ENCODE data around the gene TMEM214. TPM values are rescaled to one million over a fixed set of nuclear protein-coding genes. Genes with fewer than 3 reads are reported as not detected.

TMEM214 gene
- total RNA-seq, 1 experiment from 2014 or later: 77.8 TPM

DNA sequence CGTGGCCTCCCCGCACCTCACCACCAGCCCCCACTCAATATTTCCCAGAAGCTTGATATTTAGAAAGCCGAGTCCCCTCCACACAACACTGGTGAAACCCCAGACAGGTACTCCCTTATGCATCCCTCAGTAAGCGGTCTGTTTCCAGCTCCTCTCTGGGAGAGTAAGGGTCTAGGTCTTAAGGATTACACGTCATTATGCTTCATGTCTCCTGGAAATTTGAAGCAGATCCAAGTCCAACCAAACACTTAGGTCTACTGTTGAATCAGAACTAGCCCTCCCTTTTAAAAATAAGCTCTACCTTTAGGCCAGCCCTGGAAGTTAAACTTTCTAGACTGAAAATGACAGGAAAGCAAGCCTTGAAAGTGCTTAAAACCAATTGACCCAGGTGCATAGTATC lies 40.2 kb downstream of the TMEM214 start:
- no peak for DNase-seq (ENCODE audit: low read depth, low spot score)
- no peak overlapping the region for H3K4me3 ChIP-seq (ENCODE audit: low read depth in 2 of 2, low read length in 2 of 2)
- TF ChIP-seq TCF7L2 (IDR thresholded peaks at IDR 0.05; ENCODE audit: low read depth, low read length): no peak
- TF ChIP-seq, protein P1, sequence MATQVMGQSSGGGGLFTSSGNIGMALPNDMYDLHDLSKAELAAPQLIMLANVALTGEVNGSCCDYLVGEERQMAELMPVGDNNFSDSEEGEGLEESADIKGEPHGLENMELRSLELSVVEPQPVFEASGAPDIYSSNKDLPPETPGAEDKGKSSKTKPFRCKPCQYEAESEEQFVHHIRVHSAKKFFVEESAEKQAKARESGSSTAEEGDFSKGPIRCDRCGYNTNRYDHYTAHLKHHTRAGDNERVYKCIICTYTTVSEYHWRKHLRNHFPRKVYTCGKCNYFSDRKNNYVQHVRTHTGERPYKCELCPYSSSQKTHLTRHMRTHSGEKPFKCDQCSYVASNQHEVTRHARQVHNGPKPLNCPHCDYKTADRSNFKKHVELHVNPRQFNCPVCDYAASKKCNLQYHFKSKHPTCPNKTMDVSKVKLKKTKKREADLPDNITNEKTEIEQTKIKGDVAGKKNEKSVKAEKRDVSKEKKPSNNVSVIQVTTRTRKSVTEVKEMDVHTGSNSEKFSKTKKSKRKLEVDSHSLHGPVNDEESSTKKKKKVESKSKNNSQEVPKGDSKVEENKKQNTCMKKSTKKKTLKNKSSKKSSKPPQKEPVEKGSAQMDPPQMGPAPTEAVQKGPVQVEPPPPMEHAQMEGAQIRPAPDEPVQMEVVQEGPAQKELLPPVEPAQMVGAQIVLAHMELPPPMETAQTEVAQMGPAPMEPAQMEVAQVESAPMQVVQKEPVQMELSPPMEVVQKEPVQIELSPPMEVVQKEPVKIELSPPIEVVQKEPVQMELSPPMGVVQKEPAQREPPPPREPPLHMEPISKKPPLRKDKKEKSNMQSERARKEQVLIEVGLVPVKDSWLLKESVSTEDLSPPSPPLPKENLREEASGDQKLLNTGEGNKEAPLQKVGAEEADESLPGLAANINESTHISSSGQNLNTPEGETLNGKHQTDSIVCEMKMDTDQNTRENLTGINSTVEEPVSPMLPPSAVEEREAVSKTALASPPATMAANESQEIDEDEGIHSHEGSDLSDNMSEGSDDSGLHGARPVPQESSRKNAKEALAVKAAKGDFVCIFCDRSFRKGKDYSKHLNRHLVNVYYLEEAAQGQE (IDR thresholded peaks at IDR 0.05; ENCODE audit: insufficient read depth in 1 of 2, low read depth in 2 of 2, low read length in 1 of 2): no peak
- TF ChIP-seq, protein P2, sequence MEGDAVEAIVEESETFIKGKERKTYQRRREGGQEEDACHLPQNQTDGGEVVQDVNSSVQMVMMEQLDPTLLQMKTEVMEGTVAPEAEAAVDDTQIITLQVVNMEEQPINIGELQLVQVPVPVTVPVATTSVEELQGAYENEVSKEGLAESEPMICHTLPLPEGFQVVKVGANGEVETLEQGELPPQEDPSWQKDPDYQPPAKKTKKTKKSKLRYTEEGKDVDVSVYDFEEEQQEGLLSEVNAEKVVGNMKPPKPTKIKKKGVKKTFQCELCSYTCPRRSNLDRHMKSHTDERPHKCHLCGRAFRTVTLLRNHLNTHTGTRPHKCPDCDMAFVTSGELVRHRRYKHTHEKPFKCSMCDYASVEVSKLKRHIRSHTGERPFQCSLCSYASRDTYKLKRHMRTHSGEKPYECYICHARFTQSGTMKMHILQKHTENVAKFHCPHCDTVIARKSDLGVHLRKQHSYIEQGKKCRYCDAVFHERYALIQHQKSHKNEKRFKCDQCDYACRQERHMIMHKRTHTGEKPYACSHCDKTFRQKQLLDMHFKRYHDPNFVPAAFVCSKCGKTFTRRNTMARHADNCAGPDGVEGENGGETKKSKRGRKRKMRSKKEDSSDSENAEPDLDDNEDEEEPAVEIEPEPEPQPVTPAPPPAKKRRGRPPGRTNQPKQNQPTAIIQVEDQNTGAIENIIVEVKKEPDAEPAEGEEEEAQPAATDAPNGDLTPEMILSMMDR (IDR thresholded peaks at IDR 0.05): no peak
- peaks cover 15% of the 10 kb centered on the region for H3K4me1 ChIP-seq (ENCODE audit: control insufficient read depth, insufficient read depth, low read length)
- H3K27me3 ChIP-seq (ENCODE audit: control insufficient read depth, insufficient read depth, low read length): no peaks in the 10 kb centered on the region
- POLR2A ChIA-PET: interaction anchor here (0.7 kb wide), 1 partner anchor 107 kb away, joined by 3 read pairs; no protein-coding TSS in a partner anchor
- BruUV-seq (replicated peaks): no TSS peak
- CTCF ChIA-PET: no interaction called here
- no peaks in the 10 kb centered on the region for H3K9me3 ChIP-seq (ENCODE audit: control insufficient read depth, insufficient read depth, low read depth, low read length)
- no peak for ATAC-seq
- H3K27ac ChIP-seq (ENCODE audit: low read length): no peak overlapping the region
- in situ Hi-C loops (cut with HindIII; ENCODE audit: low pct_unique_long_range_greater_than_20kb, low sequenced_read_pairs) (no loop called here), intact Hi-C loops (cut with micrococcal nuclease; ENCODE audit: unreplicated experiment) (no loop called here)
- no peaks in the 10 kb centered on the region for H3K36me3 ChIP-seq (ENCODE audit: control insufficient read depth, insufficient read depth, low read length)

DNA sequence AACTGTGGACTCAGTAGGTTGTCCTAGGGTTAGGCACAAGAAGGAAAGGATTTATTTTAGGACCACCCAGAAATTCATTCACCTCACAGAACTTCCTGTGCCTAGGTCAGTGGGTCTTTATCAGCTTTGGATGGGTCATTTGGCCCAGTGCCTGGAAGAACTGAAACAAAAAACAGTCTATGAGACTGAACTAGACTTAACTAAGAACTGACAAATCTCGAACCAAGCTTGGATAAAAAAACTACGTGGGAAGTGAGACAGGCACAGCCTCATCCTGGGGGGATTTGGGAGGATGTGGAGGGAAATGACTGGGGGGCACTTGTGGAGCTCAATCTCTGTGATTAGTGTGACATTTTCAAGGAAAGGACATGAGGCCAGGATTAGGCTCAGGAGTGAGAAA lies 41.0 kb downstream of the TMEM214 start:
- ChIA-PET CTCF (no interaction called here), POLR2A (no interaction called here)
- no peak overlapping the region for H3K27ac ChIP-seq (ENCODE audit: low read length)
- no peaks in the 10 kb centered on the region for H3K36me3 ChIP-seq (ENCODE audit: control insufficient read depth, insufficient read depth, low read length)
- ATAC-seq (no peak), DNase-seq (ENCODE audit: low read depth, low spot score) (no peak)
- intact Hi-C loops (cut with micrococcal nuclease; ENCODE audit: unreplicated experiment) (no loop called here), in situ Hi-C loops (cut with HindIII; ENCODE audit: low pct_unique_long_range_greater_than_20kb, low sequenced_read_pairs) (no loop called here)
- H3K27me3 ChIP-seq (ENCODE audit: control insufficient read depth, insufficient read depth, low read length): no peaks in the 10 kb centered on the region
- H3K4me1 ChIP-seq (ENCODE audit: control insufficient read depth, insufficient read depth, low read length): peaks cover 15% of the 10 kb centered on the region
- no peaks in the 10 kb centered on the region for H3K9me3 ChIP-seq (ENCODE audit: control insufficient read depth, insufficient read depth, low read depth, low read length)
- no peak overlapping the region for H3K4me3 ChIP-seq (ENCODE audit: low read depth in 2 of 2, low read length in 2 of 2)
- BruUV-seq (replicated peaks): no TSS peak
- TF ChIP-seq SIN3A (IDR thresholded peaks at IDR 0.05; ENCODE audit: borderline replicate concordance, insufficient read depth, low read depth, low read length) (no peak), POLR2AphosphoS5 (IDR thresholded peaks at IDR 0.05; ENCODE audit: low read depth, low read length) (no peak), TCF7L2 (IDR thresholded peaks at IDR 0.05; ENCODE audit: low read depth, low read length) (no peak)
- TF ChIP-seq, protein P1 (IDR thresholded peaks at IDR 0.05; ENCODE audit: insufficient read depth in 1 of 2, low read depth in 2 of 2, low read length in 1 of 2): no peak
- TF ChIP-seq, protein P2 (IDR thresholded peaks at IDR 0.05): no peak
